Suprapubic skin (tissue), 4 donors: ENCODE data around the gene SEMA3G. TPM values are rescaled to one million over a fixed set of nuclear protein-coding genes. Genes with fewer than 3 reads are reported as not detected.

Experiments
- DNase-seq, 2 donors: peaks; one replicate each; pipeline ENCODE4 v3.0.0-alpha.2; 2019; ENCODE audit warnings: low spot score in 2 of 2
- H3K27ac ChIP-seq: fragments of 200-600 bp; sonication (generic); one replicate; pipeline ENCODE4 v1.5.1; 2019
- H3K27me3 ChIP-seq: fragments of 200-600 bp; sonication (generic); one replicate; pipeline ENCODE4 v1.5.1; 2019
- H3K36me3 ChIP-seq: fragments of 200-600 bp; sonication (generic); one replicate; pipeline ENCODE4 v1.5.1; 2019
- H3K4me1 ChIP-seq: fragments of 200-600 bp; sonication (generic); one replicate; pipeline ENCODE4 v1.5.1; 2019
- H3K4me3 ChIP-seq: fragments of 200-600 bp; sonication (generic); one replicate; pipeline ENCODE4 v1.5.1; 2019; ENCODE audit warnings: mild to moderate bottlenecking
- H3K9me3 ChIP-seq: fragments of 200-600 bp; sonication (generic); one replicate; pipeline ENCODE4 v1.5.1; 2019
- EP300 ChIP-seq: sonication (generic); formaldehyde crosslinking; IDR thresholded peaks from one replicate; pipeline ENCODE4 v1.6.1; 2017; ENCODE audit warnings: antibody characterized with exemption
- POLR2A ChIP-seq, 2 donors: fragments of 450-650 bp; IDR thresholded peaks; one replicate each; pipeline ENCODE4 v1.6.1; 2017; ENCODE audit warnings: antibody characterized with exemption in 2 of 2, mild to moderate bottlenecking in 2 of 2, moderate library complexity in 2 of 2
- POLR2AphosphoS5 ChIP-seq, 3 donors: sonication (generic); formaldehyde crosslinking; IDR thresholded peaks; one replicate each; pipeline ENCODE4 v1.6.1; 2017; ENCODE audit warnings: antibody characterized with exemption in 3 of 3
- WGBS: methylation state at CpG from one replicate; pipeline ENCODE4 v1.1.5; 2018; 5-methylcytosine and 5-hydroxymethylcytosine counted together
- total RNA-seq, 4 donors: library from RNA; depleted of rRNA; stranded (reverse); fragments of >200 nt; gene quantifications; one replicate each; pipeline ENCODE4 v1.1.0, GENCODE V29; 2016
- TF ChIP-seq, protein P1 (sequence below), 2 donors: fragments of 200-600 bp in 1 of 2; fragments of 450-650 bp in 1 of 2; sonication (generic) in 1 of 2; IDR thresholded peaks; one replicate each; pipeline ENCODE4 v1.5.1; 2016 to 2019; ENCODE audit warnings: antibody characterized with exemption in 2 of 2, mild to moderate bottlenecking in 1 of 2, moderate library complexity in 1 of 2

The SEMA3G gene
- total RNA-seq, 4 donors from 2014 or later: 14.4 to 44.0 (median 26.5) TPM

GRCh38 chr3:52446042-52446441 lies 1.1 kb upstream of the SEMA3G start:
- DNase-seq: no peak
- no peak overlapping the region for H3K27ac ChIP-seq
- no peak overlapping the region for H3K4me3 ChIP-seq
- H3K27me3 ChIP-seq: no peaks in the 10 kb centered on the region
- H3K36me3 ChIP-seq: no peaks in the 10 kb centered on the region
- H3K4me1 ChIP-seq: peaks cover 28% of the 10 kb centered on the region
- 93% methylated on average over 3 of the region's 4 CpGs for WGBS
- TF ChIP-seq EP300: no peak
- TF ChIP-seq POLR2A (IDR thresholded peaks at IDR 0.05): no peak
- TF ChIP-seq, protein P1, sequence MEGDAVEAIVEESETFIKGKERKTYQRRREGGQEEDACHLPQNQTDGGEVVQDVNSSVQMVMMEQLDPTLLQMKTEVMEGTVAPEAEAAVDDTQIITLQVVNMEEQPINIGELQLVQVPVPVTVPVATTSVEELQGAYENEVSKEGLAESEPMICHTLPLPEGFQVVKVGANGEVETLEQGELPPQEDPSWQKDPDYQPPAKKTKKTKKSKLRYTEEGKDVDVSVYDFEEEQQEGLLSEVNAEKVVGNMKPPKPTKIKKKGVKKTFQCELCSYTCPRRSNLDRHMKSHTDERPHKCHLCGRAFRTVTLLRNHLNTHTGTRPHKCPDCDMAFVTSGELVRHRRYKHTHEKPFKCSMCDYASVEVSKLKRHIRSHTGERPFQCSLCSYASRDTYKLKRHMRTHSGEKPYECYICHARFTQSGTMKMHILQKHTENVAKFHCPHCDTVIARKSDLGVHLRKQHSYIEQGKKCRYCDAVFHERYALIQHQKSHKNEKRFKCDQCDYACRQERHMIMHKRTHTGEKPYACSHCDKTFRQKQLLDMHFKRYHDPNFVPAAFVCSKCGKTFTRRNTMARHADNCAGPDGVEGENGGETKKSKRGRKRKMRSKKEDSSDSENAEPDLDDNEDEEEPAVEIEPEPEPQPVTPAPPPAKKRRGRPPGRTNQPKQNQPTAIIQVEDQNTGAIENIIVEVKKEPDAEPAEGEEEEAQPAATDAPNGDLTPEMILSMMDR (IDR thresholded peaks at IDR 0.05): no peak
- no peak for TF ChIP-seq POLR2AphosphoS5 (IDR thresholded peaks at IDR 0.05)
- H3K9me3 ChIP-seq: no peaks in the 10 kb centered on the region

GRCh38 chr3:52443791-52444687 lies 864 bp downstream of the SEMA3G start:
- Histone ChIP-seq H3K27ac (no peak overlapping the region), H3K4me3 (peak overlapping the region; percentile 46), H3K9me3 (no peaks in the 10 kb centered on the region), H3K27me3 (no peaks in the 10 kb centered on the region), H3K4me1 (peaks cover 18% of the 10 kb centered on the region), H3K36me3 (no peaks in the 10 kb centered on the region)
- 77% methylated on average over 24 of the region's 25 CpGs for WGBS
- TF ChIP-seq, protein P1 (IDR thresholded peaks at IDR 0.05): no peak
- DNase-seq: peak in 1 of 2 donors; percentile 58

DNA sequence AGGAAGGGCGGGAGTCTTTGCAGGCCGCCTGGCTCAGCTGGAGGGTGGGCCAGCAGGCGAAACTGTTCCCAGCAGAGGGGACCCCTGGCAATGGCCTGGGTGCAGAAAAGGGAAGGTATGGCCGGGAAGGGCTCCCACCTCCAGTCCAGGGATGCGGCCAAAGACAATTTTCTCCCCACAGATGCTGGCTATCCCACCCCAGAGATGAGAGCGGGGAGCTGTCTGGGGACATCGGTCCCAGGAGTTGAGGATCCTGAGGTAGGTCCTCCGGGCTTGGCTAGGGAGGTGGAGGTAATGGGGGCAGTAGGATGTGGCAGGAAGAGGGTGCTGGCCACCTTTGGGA lies 1.7 kb downstream of the SEMA3G start:
- H3K4me3 ChIP-seq: peak overlapping the region; percentile 46

DNA sequence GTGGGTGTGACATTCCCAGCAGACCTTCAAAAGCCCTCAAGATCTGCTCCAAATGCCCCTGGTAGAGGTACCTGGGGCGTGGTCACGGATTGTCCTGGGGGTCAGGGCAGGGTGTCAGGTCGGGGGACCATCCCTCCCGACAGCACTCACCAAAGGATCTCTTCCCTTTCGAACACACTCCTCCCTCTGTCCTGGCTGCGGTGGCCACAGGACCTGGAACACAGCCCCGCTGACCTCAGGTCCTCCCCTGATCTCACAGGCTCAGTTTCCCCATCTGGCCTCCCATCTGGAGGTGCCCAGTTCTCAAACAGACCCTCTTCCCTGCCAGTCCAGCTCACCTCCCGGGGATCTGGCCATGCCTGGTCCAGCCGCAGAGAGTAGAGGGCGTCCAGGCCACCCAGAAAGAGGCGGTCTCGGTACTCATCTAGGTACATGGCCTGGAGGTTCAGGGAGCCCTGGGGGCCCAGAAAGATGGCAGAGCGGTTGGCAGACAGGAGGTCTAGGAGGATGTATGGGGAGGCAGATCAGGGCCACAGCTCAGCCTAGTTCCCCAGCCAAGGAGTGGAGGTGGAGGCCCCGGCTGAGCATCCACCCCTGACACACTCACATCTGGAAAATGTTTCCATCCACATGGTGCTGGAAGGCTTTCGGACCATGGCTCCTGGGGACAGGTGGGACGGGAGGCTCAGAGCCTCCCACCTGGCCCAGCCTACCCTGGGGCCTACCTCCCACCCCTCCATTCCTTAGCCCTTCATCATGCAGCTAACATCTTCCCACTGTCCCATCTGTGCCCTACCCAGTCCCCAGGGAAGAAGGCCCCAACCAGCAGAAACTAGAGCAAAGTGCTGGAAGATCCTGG lies 2.3 kb downstream of the SEMA3G start:
- H3K4me3 ChIP-seq: peak overlapping the region; percentile 46
- no peak overlapping the region for H3K27ac ChIP-seq
- no peak for TF ChIP-seq EP300
- TF ChIP-seq, protein P1 (IDR thresholded peaks at IDR 0.05): no peak
- DNase-seq: peak in 1 of 2 donors; percentile 59
- 85% methylated on average over 16 of the region's 16 CpGs for WGBS
- H3K9me3 ChIP-seq: no peaks in the 10 kb centered on the region
- no peaks in the 10 kb centered on the region for H3K36me3 ChIP-seq
- H3K27me3 ChIP-seq: no peaks in the 10 kb centered on the region
- peaks cover 29% of the 10 kb centered on the region for H3K4me1 ChIP-seq

More for the DNA sequence above, 1.7 kb downstream of the SEMA3G start:
- Histone ChIP-seq H3K27ac (no peak overlapping the region), H3K4me1 (peaks cover 23% of the 10 kb centered on the region), H3K9me3 (no peaks in the 10 kb centered on the region), H3K36me3 (no peaks in the 10 kb centered on the region), H3K27me3 (no peaks in the 10 kb centered on the region)
- 88% methylated on average over 8 of the region's 8 CpGs for WGBS
- DNase-seq: no peak
- TF ChIP-seq POLR2A (IDR thresholded peaks at IDR 0.05) (no peak), POLR2AphosphoS5 (IDR thresholded peaks at IDR 0.05) (no peak)
- TF ChIP-seq, protein P1 (IDR thresholded peaks at IDR 0.05): no peak

DNA sequence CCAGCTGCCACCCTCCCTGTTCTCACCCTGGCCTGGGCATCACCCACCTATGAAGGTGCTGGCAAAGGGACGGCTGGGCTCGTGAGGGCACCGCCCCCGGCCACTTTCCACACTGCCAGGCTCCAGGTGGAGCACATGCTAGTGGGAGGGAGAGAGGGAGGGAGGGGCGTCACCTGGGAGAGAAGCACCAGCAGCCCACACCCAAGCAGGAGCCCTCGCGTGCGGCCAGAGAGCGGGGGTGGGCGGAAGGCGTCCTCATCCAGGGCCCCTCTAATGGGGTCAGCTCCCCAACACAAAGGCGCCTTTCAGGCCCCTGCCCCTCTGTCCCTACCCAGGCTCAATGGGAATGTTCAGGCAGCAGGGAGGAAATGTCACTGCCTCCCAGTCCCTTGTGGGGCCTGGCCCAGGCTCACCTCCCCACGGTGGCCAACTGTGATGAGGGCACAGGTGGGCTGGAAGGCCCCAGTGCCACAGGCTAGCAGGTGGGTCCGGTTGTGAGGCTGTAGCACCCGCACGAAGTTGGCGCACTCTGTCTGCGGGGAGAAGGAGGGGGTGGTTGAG lies 3.1 kb downstream of the SEMA3G start:
- Histone ChIP-seq H3K27ac (no peak overlapping the region), H3K9me3 (no peaks in the 10 kb centered on the region), H3K27me3 (no peaks in the 10 kb centered on the region), H3K36me3 (no peaks in the 10 kb centered on the region), H3K4me3 (peak overlapping the region; percentile 46), H3K4me1 (peaks cover 37% of the 10 kb centered on the region)
- DNase-seq: peak in 1 of 2 donors; percentile 59
- WGBS: 81% methylated on average over 11 of the region's 18 CpGs
- no peak for TF ChIP-seq POLR2AphosphoS5 (IDR thresholded peaks at IDR 0.05)
- TF ChIP-seq, protein P1 (IDR thresholded peaks at IDR 0.05): no peak
